Mucosa of stomach (tissue), 1 donor: Measurements from ENCODE around the gene LSM10.

ENCODE experiments used
- H3K27me3 ChIP-seq: one replicate; pipeline ENCODE4 v1.7.0; 2013; ENCODE audit warnings: mild to moderate bottlenecking, low read length; ENCODE audit not compliant: control insufficient read depth, insufficient read depth
- H3K36me3 ChIP-seq: one replicate; pipeline ENCODE4 v1.7.0; 2013; ENCODE audit warnings: low read length; ENCODE audit not compliant: control insufficient read depth, insufficient read depth
- H3K4me1 ChIP-seq: one replicate; pipeline ENCODE4 v1.7.0; 2013; ENCODE audit warnings: mild to moderate bottlenecking, low read length; ENCODE audit not compliant: control insufficient read depth, insufficient read depth
- H3K4me3 ChIP-seq: one replicate; pipeline ENCODE4 v1.7.0; 2013; ENCODE audit warnings: low read length
- H3K9ac ChIP-seq: one replicate; pipeline ENCODE4 v1.7.0; 2013; ENCODE audit warnings: mild to moderate bottlenecking, low read length, moderate library complexity
- H3K9me3 ChIP-seq: one replicate; pipeline ENCODE4 v1.7.0; 2013; ENCODE audit warnings: mild to moderate bottlenecking, low read length, moderate library complexity; ENCODE audit not compliant: control insufficient read depth
- donor health status: Pancreatic carcinoma.

The LSM10 gene

DNA sequence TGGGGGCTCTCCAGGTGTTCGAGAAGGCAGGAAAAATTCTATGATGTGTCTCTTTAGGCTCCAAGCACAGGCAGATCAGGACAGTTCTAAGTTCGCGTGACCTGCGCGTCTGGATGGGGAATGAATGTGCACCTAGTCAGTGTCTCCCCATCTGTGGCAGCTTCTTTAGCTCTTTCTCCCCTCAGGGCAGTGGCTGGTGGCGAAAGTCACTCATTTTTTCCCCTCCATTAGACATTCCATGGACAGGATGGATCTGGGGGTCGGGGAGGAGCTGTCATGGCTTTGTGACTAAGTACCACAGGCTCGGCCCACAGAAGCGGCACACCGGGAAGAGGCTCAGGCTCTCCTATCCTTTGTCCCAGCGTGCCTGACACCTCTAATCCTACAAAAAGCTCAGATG is 43.2 kb downstream of the LSM10 start:
- H3K27me3 ChIP-seq = no peaks in the 10 kb centered on the region
- H3K4me1 ChIP-seq = peaks cover 6% of the 10 kb centered on the region
- no peak overlapping the region for H3K4me3 ChIP-seq
- no peaks in the 10 kb centered on the region for H3K9me3 ChIP-seq
- no peak overlapping the region for H3K9ac ChIP-seq
- peaks cover 18% of the 10 kb centered on the region for H3K36me3 ChIP-seq

DNA sequence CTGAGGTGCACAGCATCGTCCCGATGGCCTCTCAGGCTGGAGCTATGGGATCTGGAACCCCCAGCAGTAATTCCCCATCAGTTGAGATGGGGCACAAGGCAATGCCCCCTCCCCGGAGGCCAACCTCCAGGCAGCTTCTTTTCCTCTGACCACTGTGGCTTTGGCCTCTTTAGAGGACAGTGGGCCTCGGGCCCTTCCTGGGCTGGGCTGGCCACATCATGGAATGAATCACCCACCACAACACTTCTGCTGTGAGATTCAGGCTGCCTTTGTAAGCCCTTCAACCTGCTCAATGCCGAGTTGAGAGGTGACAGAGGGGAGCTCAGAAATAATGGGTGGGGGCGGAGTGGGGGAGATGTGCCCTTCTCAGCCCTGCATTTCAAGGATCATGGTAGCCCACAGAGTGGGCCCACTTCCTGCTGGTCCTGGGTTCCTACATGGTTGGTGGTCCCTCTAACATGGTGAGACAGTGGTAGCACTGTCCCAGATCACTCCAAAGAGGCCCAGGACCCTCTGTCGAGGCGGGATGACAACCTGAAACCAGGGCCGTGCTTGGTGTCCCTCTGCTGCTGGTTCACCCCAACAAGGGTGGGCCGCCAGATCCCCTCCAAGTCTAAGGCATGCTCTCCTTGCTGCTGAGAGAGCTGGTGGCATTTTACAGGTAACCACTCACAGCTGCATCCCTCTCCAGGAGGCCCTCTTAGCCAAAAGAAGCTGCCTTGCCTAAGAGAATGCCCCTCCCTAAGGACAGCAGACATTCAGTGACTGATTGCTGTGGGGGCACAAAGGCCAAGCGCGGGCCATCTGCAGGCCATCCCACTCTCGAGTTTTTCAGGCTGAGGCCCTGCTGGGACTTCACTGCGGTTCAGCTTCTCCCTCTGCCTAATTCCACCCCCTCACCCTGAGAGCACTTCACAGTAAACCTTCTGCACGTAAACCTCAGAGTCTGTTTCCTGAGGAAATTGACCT is 44.5 kb downstream of the LSM10 start:
- H3K4me3 ChIP-seq = no peak overlapping the region
- peaks cover 6% of the 10 kb centered on the region for H3K4me1 ChIP-seq
- H3K27me3 ChIP-seq = no peaks in the 10 kb centered on the region
- no peaks in the 10 kb centered on the region for H3K9me3 ChIP-seq
- H3K9ac ChIP-seq = no peak overlapping the region
- peaks cover 21% of the 10 kb centered on the region for H3K36me3 ChIP-seq

DNA sequence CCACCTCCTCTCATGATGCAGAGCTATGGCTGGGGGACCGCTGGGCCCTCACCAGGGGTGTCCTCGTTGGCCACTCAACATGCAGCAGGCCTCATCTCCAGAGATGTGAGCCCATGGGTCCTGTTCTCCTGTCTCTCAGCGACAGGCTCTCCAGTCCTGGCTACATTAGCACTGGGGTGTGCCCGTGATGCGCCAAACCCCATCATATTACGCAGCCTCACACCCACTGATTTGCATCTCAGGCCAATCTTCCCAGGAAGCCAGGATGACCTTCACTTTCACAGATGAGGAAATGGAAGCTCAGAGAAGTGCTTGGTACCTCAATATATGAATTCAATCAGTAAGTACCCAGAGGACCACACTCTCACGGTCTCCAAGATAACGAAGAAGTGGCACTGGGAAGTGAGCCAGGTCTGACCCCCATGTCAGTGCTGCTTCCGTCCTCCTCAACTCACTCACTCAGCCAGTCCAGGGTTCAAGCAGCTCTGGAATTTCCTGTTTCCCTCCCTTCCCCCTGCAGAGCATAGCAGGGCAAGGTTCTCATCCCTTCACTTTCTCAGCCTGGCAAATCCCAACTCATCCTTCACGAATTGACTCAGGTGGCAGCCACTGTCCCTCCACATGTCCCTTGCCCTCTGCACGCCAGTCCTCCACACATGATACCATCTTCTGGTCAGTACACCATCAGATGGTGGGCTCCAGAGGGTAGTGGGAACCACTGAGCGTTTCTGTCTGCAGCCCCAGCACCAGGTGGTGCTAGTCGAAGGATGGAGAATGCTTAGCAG is 45.4 kb downstream of the LSM10 start:
- H3K9me3 ChIP-seq = no peaks in the 10 kb centered on the region
- no peak overlapping the region for H3K9ac ChIP-seq
- no peaks in the 10 kb centered on the region for H3K27me3 ChIP-seq
- H3K4me1 ChIP-seq = peaks cover 6% of the 10 kb centered on the region
- no peak overlapping the region for H3K4me3 ChIP-seq
- H3K36me3 ChIP-seq = peaks cover 25% of the 10 kb centered on the region

DNA sequence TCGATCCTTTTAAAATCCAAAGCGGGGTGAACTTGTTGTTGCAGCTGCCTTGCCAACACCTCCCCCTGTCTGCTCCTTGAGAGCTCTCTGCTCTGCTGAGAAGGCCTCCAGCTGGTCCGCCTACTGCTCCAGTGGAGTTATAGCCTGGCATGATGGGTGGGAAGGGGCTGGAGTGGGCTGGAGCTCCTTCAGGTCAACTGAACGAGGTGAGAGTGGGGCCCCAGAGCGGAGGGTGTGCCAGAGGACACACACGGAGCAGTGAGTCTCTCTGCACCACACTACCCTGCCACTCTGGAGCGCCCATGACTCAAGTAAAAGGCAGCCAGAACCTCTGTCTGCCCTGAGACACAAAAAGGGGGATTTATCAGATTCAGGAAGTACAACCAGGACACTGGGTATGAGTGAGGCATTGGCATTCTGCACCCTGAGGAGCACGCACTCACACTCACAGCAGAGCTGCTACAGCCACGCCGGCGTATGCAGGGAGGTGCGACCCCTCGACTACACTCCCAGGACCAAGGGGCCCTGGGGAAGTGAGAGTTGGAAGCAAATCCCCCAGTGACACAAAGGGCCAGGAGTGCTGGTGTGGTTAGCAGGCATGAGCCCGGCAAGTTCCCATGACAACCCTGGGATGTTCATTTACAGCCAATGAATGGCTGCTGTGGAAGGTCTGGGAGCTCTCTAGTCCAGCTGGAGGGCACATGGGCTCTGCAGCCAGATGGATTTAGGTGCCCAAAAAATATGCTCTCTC is 46.3 kb downstream of the LSM10 start:
- Histone ChIP-seq H3K9ac (no peak overlapping the region), H3K27me3 (no peaks in the 10 kb centered on the region), H3K36me3 (peaks cover 27% of the 10 kb centered on the region)

DNA sequence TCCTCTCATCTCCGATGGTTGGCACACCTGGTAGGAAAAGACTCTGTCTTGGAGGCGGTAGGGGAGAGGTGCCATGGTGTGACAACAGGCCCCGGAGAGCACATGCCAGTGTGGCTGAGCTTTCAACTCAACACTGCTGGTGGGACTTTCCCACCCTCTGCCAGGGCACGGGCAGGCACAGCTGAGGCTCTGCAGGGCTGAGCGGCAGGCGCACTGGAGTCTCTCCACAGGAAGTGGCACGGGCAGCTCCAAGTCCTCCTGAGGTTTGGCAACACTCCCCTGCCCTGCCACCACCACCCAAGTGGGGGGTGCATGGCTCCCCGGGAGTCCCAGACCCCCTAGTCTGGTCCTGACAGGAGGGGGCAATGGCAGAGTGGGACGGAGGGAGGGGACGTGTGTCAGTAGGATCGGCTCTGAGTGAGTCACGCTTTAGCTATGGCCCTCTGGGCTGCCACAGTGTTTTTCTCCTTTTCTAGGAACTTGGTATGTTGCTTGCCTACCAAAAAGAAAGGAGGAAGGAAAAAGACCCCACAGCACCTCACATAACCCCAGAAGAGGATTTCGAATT is 47.0 kb downstream of the LSM10 start:
- Histone ChIP-seq H3K9ac (no peak overlapping the region), H3K36me3 (peaks cover 29% of the 10 kb centered on the region)

More for the DNA sequence above, 46.3 kb downstream of the LSM10 start:
- Histone ChIP-seq H3K4me1 (peaks cover 6% of the 10 kb centered on the region), H3K4me3 (no peak overlapping the region), H3K9me3 (no peaks in the 10 kb centered on the region)

DNA sequence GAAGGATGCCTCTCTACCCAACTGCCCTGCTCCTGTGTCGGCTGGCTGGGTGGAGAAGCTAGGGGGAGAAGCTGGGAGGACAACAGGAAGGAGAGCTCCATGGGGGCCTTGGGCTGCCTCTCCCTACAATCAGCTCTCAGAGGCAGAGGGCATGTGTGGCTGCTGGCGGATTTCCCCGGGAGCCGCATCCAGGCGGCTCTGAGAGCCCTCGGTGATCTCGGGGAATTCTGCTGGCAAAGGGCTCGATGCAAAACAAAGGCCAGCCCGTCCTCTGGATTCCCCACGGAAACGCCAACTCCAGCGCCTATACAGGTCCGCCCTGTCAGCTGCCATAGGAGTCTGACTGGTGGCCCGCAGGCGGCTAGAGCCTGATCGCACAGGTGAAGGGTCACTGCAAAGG is 47.9 kb downstream of the LSM10 start:
- Histone ChIP-seq H3K36me3 (peaks cover 29% of the 10 kb centered on the region), H3K4me1 (peaks cover 6% of the 10 kb centered on the region), H3K9me3 (no peaks in the 10 kb centered on the region), H3K4me3 (no peak overlapping the region), H3K9ac (no peak overlapping the region), H3K27me3 (no peaks in the 10 kb centered on the region)

More for the DNA sequence above, 47.0 kb downstream of the LSM10 start:
- Histone ChIP-seq H3K4me3 (no peak overlapping the region), H3K9me3 (no peaks in the 10 kb centered on the region), H3K4me1 (peaks cover 6% of the 10 kb centered on the region), H3K27me3 (no peaks in the 10 kb centered on the region)

DNA sequence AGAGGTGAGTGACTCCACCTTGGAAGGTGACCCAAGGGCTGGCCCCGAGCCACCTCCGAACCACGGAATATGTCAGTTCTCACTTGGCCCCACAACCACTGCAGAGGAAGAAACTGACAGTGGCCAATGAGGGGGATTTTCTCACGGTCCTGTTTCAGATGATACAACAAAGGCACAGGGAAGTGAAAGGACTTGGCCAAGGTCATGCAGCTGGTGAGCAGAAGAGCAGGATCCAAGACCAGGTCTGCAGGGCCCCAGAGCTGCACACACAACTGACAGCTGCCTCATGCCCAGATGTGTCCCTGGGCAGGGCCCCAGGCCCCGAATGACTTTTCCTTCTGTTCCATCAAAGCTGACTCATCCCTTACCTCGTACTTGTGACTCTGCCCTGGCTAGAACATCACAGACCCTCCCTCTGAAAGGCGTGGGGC is 48.5 kb downstream of the LSM10 start:
- Histone ChIP-seq H3K4me3 (no peak overlapping the region), H3K9ac (no peak overlapping the region), H3K9me3 (no peaks in the 10 kb centered on the region), H3K36me3 (peaks cover 26% of the 10 kb centered on the region), H3K27me3 (no peaks in the 10 kb centered on the region), H3K4me1 (peaks cover 6% of the 10 kb centered on the region)

DNA sequence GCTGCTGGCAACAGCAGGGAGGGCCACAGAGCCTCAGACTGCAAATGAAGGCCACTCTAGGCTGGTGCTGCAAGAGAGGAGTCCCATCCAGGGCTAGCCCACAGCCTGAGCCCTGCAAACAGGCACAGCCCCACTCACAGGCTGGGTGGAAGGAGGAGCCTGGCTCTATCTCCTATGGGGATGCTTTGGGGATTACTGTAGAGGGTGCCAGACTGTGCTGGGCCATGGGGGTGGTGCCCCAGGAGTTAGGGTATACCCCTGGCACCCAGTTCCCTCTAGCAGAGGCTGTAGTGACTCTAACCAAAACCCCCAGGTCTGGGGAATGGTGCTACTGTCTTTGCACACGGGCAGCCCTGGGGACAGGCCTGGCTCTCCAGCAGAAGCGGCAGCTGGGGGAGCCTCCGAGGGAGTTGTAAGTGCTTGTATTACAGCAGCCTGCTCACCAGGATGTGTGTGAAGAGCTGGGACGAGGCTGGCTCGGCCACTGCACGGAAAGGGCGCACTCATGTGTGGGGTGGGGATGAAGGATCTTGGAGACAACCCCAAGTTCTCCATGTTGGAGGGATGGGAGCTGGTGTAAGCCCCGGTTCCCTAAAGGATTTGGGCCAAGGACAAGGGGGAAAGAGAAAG is 50.9 kb downstream of the LSM10 start:
- H3K4me1 ChIP-seq = peaks cover 6% of the 10 kb centered on the region
- H3K4me3 ChIP-seq = no peak overlapping the region
- H3K36me3 ChIP-seq = peaks cover 11% of the 10 kb centered on the region
- no peak overlapping the region for H3K9ac ChIP-seq
- no peaks in the 10 kb centered on the region for H3K9me3 ChIP-seq
- H3K27me3 ChIP-seq = no peaks in the 10 kb centered on the region

DNA sequence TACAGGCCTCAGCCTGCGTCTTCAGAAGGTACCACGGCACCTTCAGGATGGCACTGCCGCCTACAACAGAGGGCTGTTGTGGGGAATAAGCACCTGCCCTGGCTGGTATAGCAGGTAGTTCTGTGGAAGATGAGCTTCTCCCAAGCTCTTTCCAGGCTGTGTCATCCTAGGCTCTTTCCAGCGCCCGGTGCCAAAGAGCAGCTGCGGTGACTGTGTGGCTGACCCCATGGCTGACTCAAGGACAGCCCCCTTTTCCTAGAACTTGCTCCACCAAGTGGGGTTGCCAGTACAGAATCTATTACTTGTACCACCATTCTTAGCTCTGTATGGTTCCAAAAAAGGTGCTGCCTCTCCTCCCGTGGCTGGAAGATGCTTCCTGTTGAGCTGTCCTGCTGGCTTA is 52.4 kb downstream of the LSM10 start:
- no peaks in the 10 kb centered on the region for H3K27me3 ChIP-seq
- H3K9me3 ChIP-seq = no peaks in the 10 kb centered on the region
- H3K4me1 ChIP-seq = no peaks in the 10 kb centered on the region
- H3K4me3 ChIP-seq = no peak overlapping the region
- H3K9ac ChIP-seq = no peak overlapping the region
- H3K36me3 ChIP-seq = peaks cover 11% of the 10 kb centered on the region

DNA sequence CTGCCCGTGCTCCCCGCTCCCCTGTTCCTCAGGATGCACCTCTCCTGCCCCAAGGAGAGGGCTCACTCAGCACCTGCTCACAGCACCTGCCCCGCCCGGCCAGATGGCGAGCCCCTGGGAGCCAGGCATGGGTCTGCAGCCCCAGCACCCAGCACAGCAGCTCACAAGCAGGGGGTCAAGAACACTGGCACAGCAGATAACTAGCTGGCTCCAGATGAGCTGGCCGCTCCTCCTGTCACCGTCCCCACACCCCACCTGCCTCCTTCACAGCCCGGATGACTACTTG is 53.4 kb downstream of the LSM10 start:
- H3K36me3 ChIP-seq = peaks cover 11% of the 10 kb centered on the region
- H3K4me1 ChIP-seq = no peaks in the 10 kb centered on the region
- H3K4me3 ChIP-seq = no peak overlapping the region
- no peaks in the 10 kb centered on the region for H3K9me3 ChIP-seq
- H3K9ac ChIP-seq = no peak overlapping the region
- no peaks in the 10 kb centered on the region for H3K27me3 ChIP-seq

DNA sequence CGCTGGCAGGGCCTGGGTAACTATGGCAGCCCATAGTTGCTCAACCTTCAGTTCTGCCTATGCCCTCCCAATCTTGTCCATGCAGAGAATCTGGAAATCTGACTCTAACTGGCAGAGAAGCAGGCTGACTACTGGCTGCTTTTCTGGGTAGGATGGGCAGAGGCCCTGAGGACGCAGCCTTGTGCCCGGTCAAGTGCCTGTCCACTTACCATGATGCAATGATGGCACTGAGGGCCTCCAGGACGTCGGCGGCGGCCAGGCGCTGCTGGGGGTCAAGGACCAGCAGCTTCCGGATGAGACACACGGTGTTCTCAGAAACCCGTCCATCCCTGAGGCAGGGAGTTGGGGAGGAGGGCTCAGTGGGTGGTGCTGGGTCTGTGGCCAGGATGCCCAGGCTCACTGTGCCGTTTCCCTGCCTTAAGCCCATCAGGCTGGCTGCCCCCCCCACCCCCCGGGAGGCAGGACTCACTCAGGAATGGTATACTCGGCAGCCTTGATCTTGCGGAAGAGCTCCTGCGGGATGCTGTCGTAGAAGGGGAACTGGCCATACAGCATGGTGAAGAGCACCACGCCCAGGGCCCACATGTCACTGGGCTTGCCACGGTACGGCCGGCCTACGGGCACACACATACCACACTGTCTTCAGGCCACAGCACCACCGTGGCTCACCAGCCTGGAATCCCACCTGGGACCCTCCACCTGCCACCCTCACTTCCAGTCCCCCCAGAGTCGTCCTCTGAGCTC is 53.9 kb downstream of the LSM10 start:
- Histone ChIP-seq H3K36me3 (peaks cover 11% of the 10 kb centered on the region), H3K9me3 (no peaks in the 10 kb centered on the region), H3K27me3 (no peaks in the 10 kb centered on the region), H3K4me3 (no peak overlapping the region), H3K4me1 (no peaks in the 10 kb centered on the region), H3K9ac (no peak overlapping the region)
